GM19463 (cell line): ENCODE results near the gene RTL5.

Source experiments
- ATAC-seq: cut with Tn5 transposase; IDR thresholded peaks from one replicate; pipeline ENCODE4 v1.9.1; 2021; ENCODE audit warnings: mild to moderate bottlenecking, moderate library complexity; ENCODE audit not compliant: unreplicated experiment

RTL5 gene

DNA sequence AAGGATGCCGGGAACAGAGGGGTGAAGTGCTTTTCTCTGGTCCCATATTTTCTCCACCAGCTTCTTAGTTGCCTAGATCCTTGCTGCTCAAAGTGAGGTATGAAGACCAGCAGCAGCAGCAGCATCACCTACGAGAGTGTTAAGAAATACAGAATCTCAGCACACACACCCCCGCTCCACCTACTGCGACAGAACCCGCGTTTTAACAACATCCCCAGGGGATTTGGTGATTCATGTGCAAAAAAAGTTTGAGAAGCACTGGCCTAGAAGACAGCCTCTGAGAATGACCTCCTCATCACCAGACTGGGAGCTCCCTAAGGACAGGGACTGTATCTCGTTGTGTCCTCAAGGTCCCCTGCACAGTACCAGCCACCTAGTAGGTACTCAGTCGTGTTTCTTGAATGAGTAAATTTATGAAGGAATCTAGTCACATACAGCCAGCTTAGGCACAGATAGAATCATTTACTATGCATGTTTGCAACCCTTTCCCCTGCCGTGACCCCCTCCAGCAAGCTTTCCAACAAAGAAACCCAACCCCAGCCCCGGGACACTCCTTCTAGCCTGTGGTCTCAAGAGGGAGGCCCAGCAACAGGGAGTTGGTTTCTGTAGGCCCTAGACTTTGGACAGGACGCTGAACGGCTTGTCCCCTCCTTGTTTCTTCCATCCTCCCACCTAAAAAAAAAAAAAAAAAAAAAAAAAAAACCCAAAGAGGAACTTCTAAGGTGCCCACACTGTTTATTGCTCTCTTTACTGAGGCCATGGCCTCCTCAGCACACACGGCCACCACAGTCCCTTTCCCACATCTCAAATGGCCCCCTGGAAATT lies 21.5 kb downstream of the RTL5 start:
- no peak for ATAC-seq

DNA sequence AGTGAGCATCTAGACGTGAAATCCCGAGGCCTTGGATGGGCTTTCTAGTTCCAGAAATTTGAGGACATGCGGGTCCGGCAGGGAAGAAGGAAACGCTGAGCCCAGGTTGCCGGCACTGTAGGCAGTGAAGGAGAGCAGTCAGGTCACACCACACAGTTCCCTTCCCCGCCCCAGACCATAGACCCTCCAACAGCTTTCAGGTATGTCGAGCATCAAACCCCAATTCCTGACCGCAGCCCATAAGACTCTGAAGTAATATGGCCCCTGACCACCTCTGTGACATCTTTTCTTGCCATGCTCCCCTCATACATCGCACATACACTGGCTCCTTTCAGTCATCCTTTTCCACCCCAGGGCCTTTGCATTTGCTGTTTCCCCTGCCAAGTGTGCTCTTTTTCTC lies 23.0 kb downstream of the RTL5 start:
- no peak for ATAC-seq

DNA sequence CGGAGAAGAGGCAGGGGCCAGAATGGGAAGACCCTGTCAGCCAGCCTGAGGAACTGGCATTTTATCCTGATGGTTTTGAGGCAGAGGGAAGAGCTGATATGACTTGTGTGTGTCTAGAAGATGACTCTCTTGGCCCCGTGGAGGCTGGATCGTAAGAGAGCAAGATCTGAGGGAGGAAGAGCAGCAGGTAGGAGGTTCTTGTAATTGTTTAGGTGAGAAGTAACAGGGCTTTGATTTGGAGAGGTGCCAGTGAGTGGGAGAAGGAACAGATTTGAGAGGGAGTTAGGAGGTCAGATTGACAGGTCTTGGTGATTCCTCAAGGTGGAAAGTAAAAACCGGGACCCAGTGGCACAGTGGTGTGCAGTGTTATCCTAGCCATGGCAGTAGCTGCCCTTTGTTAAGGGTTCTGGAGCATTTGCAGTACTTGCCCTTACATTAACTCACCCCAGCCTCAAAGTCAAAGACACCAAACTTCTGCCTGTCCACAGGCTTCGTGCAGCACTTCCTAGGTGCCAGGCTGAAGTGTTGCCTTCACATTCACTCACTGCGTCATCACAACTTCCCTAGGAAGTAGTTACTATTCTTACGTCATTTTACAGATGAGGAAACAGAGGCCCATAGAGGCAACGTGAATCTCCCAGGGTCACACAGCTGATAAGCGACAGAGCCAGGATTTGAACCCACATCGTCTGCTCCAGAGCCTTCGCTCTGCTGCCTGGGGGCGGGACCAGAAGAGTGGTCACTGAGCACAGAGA lies 23.7 kb downstream of the RTL5 start:
- ATAC-seq, result no peak

DNA sequence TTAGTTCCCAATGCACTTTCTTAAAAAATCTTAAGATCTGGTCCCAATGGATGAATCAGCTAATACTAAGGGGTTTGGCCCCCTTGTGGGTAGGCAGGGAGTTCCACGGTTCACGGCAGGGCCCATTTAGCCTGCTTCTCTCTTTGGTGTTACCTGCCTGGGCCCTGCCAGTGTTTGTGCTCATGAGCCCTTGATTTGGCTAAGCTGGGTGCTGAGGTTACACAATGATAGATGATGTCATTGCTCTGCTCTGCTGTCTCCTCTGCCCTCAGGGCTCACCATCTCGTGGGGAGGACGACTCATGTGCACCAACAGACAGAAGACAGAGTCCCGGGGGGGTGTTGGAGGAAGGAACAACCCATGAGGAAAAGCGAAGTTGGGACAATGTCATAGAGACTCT lies 24.4 kb downstream of the RTL5 start:
- ATAC-seq, result no peak

DNA sequence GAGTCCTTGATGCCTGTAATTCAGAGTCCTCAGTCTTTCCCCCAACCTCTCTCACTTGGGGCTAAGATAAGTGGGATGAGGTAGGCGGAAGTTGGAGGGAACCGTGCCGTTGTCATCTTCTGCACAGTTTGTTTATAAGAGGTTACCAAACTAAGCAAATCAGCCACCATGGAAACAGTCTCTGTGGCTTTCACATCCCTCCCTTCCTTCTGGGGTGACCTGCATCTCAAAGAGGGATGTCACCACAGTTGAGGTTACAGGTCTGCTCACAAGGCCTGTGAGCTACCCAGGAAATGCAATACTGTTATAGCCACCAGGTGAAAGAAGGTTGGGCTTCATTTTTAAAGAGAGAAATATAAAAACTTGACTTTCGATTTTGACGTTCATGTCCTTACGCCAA lies 26.3 kb downstream of the RTL5 start:
- ATAC-seq, result peak; percentile 34

DNA sequence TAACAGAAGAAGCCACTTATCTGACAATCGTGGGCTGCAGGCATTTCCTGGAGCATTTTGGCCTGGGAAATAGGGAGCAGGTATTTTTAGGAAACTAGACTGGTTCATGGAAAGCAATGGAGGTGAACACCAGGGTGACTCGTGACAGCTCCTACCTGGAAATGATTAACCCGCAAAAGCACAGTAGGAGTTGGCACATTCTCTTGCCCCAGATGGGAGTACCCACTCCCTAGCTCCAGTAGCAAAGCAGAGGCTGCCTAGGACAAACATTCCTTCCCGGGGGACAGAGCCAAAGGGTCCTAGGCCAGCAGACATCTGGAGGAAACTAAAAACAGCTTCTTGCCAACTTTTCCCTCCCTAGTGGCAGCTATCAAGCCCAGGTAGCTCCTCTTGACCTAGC lies 29.0 kb downstream of the RTL5 start:
- no peak for ATAC-seq

DNA sequence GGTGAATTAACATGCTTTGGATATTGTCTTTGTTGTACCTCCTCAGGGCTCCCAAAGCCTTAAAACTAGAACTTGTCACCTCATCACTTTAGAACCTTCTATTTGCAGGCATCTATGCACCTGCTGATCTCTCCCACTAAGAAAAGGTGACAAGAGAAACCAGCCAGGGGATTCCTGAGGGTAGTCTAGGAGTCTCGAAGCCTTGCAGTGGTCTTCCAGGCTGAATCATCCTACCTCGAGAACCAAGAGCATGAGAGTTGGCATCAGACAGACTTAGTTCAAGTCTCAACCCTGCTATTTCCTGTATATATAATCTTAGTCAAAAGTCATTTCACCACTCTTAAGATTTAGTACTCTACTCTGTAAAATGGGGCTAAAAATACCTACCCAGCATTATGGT lies 29.6 kb downstream of the RTL5 start:
- ATAC-seq, result no peak

DNA sequence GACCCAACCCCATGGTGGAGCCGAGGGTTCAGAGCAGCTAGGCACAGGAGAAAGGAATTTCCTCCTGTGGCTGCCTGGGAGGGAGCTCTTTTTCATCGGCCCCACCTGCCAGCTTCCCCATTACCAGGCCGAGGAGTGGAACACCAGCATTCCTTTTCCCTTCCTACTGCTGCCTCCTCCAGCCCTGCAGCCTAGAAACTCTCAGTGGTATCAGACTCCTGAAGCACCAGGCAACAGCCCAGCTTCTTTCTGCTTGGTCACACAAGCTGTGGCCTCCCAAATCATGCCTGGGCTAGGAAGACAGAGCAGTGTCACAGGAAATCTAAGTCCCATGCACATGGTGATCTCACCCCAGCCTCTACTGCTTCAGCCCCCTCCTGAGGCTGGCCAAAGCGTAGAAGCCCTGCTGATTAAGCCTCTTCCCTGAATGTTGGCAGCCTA lies 30.1 kb downstream of the RTL5 start:
- ATAC-seq, result no peak

DNA sequence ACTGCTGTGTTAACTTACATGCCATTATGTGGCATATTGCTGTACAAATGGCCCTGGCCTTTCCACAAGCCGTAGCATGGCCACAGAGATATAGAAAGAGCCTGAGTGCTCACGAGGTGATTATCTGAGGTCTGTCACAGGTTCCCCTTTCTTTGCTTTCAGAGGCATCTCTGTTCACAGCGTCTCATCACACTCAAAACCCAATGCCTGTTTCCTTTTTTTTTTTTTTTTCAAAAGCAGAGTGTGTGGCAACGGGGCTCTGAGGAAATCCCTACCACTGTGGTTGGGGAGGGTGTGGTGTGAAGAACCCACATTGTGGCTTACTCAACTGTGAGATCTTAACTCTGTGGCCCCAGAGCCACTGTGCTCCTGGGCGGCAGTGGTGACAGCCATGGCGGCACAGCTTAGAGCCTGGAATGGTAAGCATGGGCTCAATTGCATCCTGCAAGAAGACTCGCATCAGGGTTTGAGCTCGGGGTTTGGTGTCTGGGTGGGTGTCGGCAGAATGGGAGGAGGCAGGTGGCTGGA lies 30.8 kb downstream of the RTL5 start:
- peak; percentile 73 for ATAC-seq

DNA sequence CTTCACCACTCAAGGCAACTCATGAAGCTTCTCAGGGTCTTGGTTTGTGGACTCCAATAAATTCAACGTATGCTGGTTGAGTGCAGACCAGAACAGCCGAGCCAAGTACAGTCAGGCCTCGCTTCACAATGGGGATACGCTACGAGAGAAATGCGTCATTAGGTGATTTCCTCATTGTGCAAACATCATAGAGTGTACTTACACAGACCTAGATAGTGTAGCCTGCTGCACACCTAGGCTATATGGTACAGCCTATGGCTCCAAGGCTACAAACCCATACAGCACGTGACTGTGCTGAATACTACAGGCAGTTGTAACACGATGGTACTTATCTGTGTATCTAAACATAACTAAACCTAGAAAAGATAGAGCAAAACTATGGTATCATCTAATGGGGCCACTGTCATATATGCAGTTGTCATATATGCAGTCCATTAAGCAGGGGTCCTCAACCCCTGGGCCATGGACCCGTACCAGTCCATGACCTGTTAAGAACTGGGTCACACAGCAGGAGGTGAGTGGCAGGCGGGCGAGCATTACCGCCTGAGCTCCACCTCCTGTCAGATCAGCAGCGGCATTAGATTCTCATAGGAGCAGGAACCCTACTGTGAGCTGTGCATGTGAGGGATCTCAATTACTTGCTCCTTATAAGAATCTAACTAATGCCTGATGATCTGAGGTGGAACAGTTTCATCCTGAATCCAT lies 31.5 kb downstream of the RTL5 start:
- ATAC-seq, result peak; percentile 26

DNA sequence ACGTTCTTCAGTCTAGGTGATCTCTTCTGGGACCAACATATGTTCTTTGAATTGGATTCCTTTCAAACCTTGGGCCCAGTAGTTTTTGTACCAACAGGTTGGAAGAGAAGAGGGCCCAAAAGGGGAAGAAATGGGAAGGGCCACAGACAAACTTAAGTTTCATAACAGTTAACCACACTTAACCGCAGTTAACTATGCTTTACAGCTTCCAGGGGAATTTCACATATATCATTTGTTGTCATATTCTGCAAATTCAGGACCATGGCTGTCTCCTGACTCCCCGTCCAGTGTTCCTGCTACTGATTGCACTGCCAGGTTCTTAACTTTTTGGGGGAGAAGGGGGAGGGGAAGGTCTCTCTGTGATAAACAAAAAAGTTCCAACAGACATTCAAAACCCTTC lies 34.6 kb downstream of the RTL5 start:
- no peak for ATAC-seq

DNA sequence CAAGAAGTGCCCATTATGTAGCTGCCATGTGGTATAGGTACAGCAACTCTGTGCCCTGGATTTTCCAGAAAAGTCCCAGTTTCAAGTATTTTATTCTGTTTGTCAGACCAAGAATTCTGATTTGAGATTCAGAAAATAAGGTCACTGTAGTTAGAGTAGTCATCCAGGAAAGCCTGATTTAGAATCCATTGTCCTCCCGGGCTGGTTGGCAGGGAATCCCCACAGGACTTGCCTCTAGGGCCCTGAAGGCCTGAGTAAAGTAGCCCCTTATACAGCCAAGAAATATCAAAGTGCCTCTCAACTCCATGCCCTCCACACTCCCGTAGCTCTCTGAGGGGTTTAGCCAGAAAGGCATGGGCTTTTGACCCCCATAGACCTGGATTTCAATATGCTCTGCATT lies 36.3 kb downstream of the RTL5 start:
- ATAC-seq, result no peak

DNA sequence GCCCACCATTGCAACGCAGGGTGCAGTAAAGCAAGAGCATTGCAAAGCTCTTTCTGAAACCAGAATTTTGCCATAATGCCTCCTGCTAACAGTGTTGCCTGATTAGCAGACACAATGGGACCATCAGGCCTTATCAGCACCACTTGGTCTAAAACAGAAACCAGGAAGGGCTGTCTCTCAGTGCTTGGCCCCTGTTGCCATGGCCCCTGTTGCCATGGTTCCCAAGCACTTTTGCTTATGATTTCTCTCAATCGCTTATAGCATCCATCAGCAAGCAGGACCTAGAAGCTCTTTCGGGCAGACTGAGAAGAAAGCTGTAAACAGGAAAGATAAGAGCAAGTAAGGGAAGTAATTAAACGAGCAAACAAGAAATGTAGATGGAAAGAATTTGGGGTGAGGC lies 36.8 kb downstream of the RTL5 start:
- ATAC-seq, result peak; percentile 91

DNA sequence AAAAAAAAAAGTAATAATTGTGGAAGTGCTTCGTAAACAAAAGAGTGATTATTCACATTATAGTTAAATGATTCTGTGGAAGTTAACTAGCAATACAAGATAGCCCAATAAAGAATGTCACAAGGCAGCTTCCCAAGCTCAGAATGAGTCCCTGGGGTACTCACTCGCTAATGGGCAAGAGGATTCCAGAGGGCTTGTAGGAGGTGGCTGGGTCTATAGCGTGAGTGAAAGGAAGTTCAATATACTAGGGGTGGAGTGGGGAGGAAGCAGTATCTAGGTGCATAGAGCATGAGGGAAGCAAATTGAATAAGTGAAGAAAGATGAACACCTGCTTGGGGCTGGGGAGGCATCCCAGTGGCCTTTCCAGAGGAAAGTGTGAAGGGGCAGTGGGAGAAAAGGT lies 42.5 kb downstream of the RTL5 start:
- ATAC-seq, result no peak

DNA sequence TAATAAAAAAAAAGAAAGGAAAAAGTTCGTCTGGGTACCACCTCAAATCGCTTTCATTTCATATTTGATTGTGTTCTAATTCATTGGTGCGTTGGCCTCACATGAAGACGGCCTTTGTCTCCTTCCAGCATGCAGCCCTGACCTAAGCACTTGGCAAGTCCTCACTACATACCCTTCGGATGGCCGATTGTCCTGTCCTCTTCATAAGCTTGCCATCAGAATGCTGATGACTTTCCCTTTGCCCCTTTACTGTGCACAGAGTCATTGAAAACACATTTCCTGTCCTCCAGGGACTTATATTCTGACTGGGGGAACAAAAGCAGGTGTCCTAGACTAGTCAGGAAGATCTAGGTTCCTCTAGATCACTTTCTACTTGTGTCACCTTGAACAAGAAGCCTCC lies 43.0 kb downstream of the RTL5 start:
- ATAC-seq, result no peak

DNA sequence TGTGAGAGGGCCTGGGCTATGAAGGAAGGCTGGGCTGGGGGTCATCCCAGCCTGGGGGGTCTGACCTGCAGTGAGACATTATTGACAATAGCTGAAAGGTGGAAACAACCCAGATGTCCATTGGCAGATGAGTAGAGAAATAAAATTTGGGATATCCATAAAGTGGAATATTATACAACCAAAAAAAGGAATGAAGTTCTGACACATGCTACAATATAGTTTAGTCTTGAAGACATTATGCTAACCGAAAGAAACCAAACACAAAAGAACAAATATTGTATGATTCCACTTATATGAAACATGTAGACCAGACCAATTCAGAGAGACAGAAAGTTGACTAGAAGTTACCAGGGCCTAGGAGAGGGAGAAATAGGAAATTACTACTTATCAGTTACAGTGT lies 44.7 kb downstream of the RTL5 start:
- ATAC-seq, result no peak

DNA sequence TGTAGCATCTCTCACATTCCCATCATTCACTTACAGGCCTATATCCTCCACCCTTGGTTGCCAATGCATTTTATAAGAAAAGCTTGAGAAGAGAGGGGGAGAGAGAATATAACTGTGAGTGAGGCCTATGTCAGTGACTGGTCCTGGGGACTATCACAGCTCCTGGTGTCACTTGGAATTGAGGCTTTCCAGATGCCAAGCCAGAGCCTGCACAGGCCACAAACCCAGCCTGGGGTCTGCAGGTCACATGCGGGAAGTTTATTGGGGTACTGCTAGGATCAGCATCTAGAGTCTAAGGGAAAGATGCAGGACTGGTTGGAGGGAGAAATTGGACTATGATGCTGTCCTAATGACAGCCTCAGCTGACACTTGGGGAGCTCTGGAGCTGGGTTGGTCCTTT lies 47.6 kb downstream of the RTL5 start:
- ATAC-seq, result no peak

DNA sequence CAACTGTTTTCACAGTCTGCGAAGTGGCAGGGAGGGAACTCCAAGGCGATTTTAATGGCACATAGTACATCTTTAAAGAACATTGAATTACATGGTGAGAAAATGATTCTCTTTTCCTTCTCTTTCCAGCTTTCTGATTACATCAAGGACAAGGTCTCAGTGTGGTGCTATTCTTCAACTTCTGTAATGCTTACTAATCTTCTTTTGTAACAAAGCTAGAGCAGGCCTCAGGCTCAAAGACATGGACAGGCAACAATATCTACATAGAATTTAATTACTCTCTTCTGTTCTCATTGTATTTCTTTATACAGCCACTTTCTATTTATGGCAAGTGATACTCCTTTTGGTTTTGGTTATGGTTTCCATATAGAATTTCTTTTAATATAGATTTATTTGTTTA lies 48.4 kb downstream of the RTL5 start:
- ATAC-seq, result no peak

DNA sequence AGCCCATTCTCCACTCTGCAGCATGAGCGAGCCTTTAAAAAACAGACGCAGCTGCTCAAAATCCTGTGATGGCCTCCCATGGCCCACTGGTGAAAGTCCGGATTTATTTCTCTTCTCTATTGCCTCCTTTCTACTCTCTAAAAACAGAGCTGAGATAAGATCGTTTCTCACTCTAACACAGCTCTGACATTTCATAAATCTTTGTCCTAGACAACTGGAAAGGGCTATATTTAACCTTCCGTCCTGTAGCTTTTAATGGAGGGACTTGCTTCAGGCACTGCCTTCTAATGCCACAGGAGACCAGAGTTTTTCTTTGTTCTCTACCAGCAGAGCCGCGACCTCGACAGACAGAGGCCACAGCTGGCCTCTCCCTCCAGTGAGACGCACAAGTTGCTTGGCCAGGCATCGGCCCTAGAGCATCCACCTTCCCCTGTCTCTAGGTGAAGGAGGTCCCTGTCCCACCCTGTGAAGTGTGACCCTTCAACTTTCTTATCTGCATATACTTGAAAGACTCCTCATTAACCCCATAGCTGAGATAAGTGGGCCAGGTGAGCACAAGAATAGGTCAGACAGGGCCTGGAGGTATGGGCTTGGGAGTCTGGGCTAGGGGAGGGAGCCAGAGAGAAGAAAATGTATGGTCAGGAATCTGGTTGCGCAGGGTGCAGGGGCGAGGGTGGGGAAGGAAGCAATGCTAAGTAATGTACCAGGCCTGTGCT lies 50.0 kb downstream of the RTL5 start:
- ATAC-seq, result no peak

DNA sequence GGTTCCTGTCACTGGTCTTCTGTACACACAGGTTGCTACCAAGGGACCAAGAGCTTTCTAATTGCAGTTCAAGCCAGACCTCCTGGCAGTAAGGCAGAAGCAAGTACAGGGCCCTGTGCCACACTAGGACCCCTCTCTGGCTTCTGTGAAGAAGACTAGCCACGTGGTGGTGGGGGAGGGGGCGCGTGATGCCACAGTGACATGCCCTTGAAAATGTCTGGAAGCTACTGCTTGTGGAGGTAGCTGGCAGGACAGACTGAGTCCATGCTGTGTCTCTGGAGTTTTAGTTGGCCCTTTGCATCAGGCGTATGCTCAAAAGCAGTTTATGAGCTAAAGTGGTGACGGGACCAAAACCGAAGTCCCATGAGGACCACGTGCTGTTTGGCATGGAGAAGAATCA lies 50.9 kb downstream of the RTL5 start:
- no peak for ATAC-seq

DNA sequence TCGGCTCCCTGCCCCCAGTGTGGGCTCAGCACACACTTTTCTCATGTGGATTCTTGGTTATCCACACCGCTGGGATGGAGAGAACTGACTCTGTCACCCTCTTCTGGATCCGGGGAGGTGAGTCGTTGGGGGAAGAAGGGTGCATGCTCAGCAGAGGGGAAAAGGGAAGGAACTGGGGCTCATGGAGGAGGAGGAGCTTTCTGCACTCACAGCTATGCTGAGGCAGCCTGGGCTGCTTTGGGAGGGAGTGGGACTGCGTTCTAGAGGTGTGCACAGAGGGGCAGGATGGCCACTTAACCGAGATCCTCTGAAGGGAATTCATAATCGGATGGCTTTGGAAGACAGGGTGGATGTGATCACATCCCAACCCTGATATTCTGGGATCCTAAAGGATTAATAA lies 51.6 kb downstream of the RTL5 start:
- ATAC-seq, result no peak
